GM23338 (cell line): ENCODE results near the gene QKI. TPM values are rescaled to one million over a fixed set of nuclear protein-coding genes. Genes with fewer than 3 reads are reported as not detected.

Experiments used
- ATAC-seq: fragments of 200-7000 bp; cut with Tn5 transposase; 3 replicates; pipeline ENCODE4 v1.9.1; 2020
- DNase-seq: peaks from one replicate; pipeline ENCODE4 v3.0.0-alpha.2; 2015; ENCODE audit warnings: low spot score
- H2AFZ ChIP-seq: fragments of 200-600 bp; sonication (generic); 2 replicates; pipeline ENCODE4 v1.8.0; 2016; ENCODE audit warnings: antibody characterized with exemption, mild to moderate bottlenecking, moderate library complexity
- H3F3A ChIP-seq: fragments of 200-600 bp; sonication (generic); replicated peaks from 2 replicates; pipeline ENCODE4 v1.8.0; 2017; ENCODE audit warnings: antibody characterized with exemption, mixed run types, low read depth
- H3K27ac ChIP-seq: fragments of 200-600 bp; sonication (generic); 2 replicates; pipeline ENCODE4 v1.6.1; 2016; ENCODE audit warnings: low read depth
- H3K27me3 ChIP-seq: fragments of 200-600 bp; sonication (generic); 2 replicates; pipeline ENCODE4 v1.8.0; 2016; ENCODE audit warnings: mild to moderate bottlenecking, mixed run types, moderate library complexity; ENCODE audit not compliant: insufficient read depth
- H3K36me3 ChIP-seq: fragments of 200-600 bp; sonication (generic); 2 replicates; pipeline ENCODE4 v1.8.0; 2016; ENCODE audit warnings: mild to moderate bottlenecking; ENCODE audit not compliant: insufficient read depth
- H3K4me1 ChIP-seq: fragments of 200-600 bp; sonication (generic); 2 replicates; pipeline ENCODE4 v1.8.0; 2016; ENCODE audit warnings: mild to moderate bottlenecking, moderate library complexity; ENCODE audit not compliant: insufficient read depth
- H3K4me2 ChIP-seq: fragments of 200-600 bp; sonication (generic); 2 replicates; pipeline ENCODE4 v1.7.1; 2017; ENCODE audit warnings: mixed run types
- H3K4me3 ChIP-seq: fragments of 200-600 bp; sonication (generic); 2 replicates; pipeline ENCODE4 v1.6.1; 2016; ENCODE audit warnings: mixed run types
- H3K79me2 ChIP-seq: fragments of 200-600 bp; sonication (generic); replicated peaks from 2 replicates; pipeline ENCODE4 v1.8.0; 2017; ENCODE audit warnings: mild to moderate bottlenecking; ENCODE audit not compliant: insufficient read depth
- H3K9me2 ChIP-seq: fragments of 200-600 bp; sonication (generic); 2 replicates; pipeline ENCODE4 v1.8.0; 2017; ENCODE audit not compliant: insufficient read depth
- H4K20me1 ChIP-seq: fragments of 200-600 bp; sonication (generic); replicated peaks from 2 replicates; pipeline ENCODE4 v1.8.0; 2017; ENCODE audit warnings: mild to moderate bottlenecking; ENCODE audit not compliant: insufficient read depth
- H3K27ac Mint-ChIP-seq: 2 replicates; pipeline ENCODE4 v1.8.0; 2020; ENCODE audit warnings: inconsistent platforms, mild to moderate bottlenecking, moderate library complexity, mixed read lengths
- H3K27me3 Mint-ChIP-seq: 3 replicates; pipeline ENCODE4 v1.8.0; 2022; ENCODE audit warnings: low read depth, mild to moderate bottlenecking, moderate library complexity, mixed read lengths, inconsistent platforms; ENCODE audit not compliant: insufficient read depth, poor library complexity
- H3K36me3 Mint-ChIP-seq: 3 replicates; pipeline ENCODE4 v1.8.0; 2021; ENCODE audit warnings: low read depth, mild to moderate bottlenecking, inconsistent platforms, moderate library complexity, mixed read lengths
- H3K4me1 Mint-ChIP-seq: 3 replicates; pipeline ENCODE4 v1.8.0; 2020; ENCODE audit warnings: mild to moderate bottlenecking, inconsistent platforms, mixed read lengths
- H3K4me3 Mint-ChIP-seq: 3 replicates; pipeline ENCODE4 v1.8.0; 2021; ENCODE audit warnings: moderate library complexity, mild to moderate bottlenecking, inconsistent platforms, mixed read lengths
- H3K9me3 Mint-ChIP-seq: 3 replicates; pipeline ENCODE4 v1.8.0; 2020; ENCODE audit warnings: moderate library complexity, mild to moderate bottlenecking, inconsistent platforms, mixed read lengths
- CREB1 ChIP-seq: fragments of 250-450 bp; sonication (Bioruptor Pico); IDR thresholded peaks from 2 replicates; pipeline ENCODE4 v1.5.0; 2020; ENCODE audit warnings: low read depth, mild to moderate bottlenecking, moderate library complexity
- CTCF ChIP-seq, 2 experiments: fragments of 200-600 bp in 1 of 2; sonication (generic) in 1 of 2; conservative IDR thresholded peaks; 2 replicates each; pipeline versions ENCODE4 v1.5.1 to v1.6.1; 2016 to 2017; ENCODE audit warnings: antibody characterized with exemption in 2 of 2, low read depth in 2 of 2, mild to moderate bottlenecking in 2 of 2, moderate library complexity in 1 of 2
- ETS1 ChIP-seq: IDR thresholded peaks from 2 replicates; pipeline ENCODE4 v1.6.1; 2016; ENCODE audit warnings: antibody characterized with exemption
- EZH2 ChIP-seq: fragments of 200-600 bp; sonication (generic); IDR thresholded peaks from one replicate; pipeline ENCODE4 v1.8.0; 2017; ENCODE audit warnings: antibody characterized with exemption, mild to moderate bottlenecking, low read depth; ENCODE audit not compliant: unreplicated experiment
- EZH2phosphoT487 ChIP-seq: fragments of 200-600 bp; sonication (generic); IDR thresholded peaks from one replicate; pipeline ENCODE4 v1.8.1; 2018; ENCODE audit warnings: antibody characterized with exemption; ENCODE audit not compliant: unreplicated experiment
- JUNB ChIP-seq: IDR thresholded peaks from one replicate; pipeline ENCODE4 v1.6.1; 2016; ENCODE audit warnings: antibody characterized with exemption; ENCODE audit not compliant: unreplicated experiment
- NANOG ChIP-seq: IDR thresholded peaks from 2 replicates; pipeline ENCODE4 v1.6.1; 2016; ENCODE audit warnings: antibody characterized with exemption, borderline replicate concordance
- POLR2AphosphoS5 ChIP-seq: IDR thresholded peaks from 2 replicates; pipeline ENCODE4 v1.6.1; 2016; ENCODE audit warnings: antibody characterized with exemption, low read depth
- STAT1 ChIP-seq: IDR thresholded peaks from one replicate; pipeline ENCODE4 v1.6.1; 2016; ENCODE audit warnings: antibody characterized with exemption; ENCODE audit not compliant: unreplicated experiment
- ZNF114 ChIP-seq: fragments of 250-450 bp; sonication (Bioruptor Pico); IDR thresholded peaks from 2 replicates; pipeline ENCODE4 v1.5.0; 2020; ENCODE audit warnings: mild to moderate bottlenecking, moderate library complexity
- ZNF331 ChIP-seq: fragments of 250-450 bp; sonication (Bioruptor Pico); IDR thresholded peaks from 2 replicates; pipeline ENCODE4 v1.5.0; 2020; ENCODE audit warnings: low read depth, mild to moderate bottlenecking, moderate library complexity
- polyA plus RNA-seq: library from polyadenylated mRNA; unstranded; fragments of >200 nt; fragmentation: Nextera tagmentation; extraction: Ambion mirVana; gene quantifications from 2 replicates; pipeline ENCODE4 v1.2.1, GENCODE V29; 2016
- total RNA-seq: library from RNA; depleted of rRNA; stranded (reverse); fragments of >200 nt; shearing (Covaris generic); gene quantifications from 2 replicates; pipeline ENCODE4 v1.2.3, GENCODE V29; 2014
- TF ChIP-seq, protein P1 (sequence below): IDR thresholded peaks from one replicate; pipeline ENCODE4 v1.6.1; 2018; ENCODE audit warnings: antibody characterized with exemption; ENCODE audit not compliant: unreplicated experiment

Gene QKI
- total and polyA plus RNA-seq, 2 experiments from 2014 or later: 60.8 to 159 TPM

DNA sequence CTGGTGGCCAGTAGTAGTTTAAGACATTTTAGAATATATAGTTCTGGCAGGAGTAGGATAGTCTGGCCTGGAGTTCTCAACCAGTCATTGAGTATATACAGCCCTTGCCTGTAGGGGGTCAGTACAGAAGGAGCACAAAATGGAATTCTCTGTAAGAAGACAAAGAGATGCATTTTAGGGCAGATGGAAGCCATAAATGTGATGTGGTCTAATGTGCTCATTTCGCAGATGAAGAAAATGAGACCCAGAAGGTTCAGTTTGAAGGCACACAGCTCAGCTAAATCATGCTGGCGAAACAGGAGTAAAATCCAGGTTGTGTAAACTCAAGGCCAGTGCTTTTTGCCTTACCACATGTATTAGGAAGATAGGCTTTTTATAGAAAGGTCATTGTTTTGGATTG, 29.6 kb downstream of the QKI start:
- H3K79me2 ChIP-seq: peaks cover 100% of the 10 kb centered on the region
- DNase-seq (peak; percentile 31), ATAC-seq (peak; percentile 74)
- no peaks in the 10 kb centered on the region for H3F3A ChIP-seq
- H3K4me1 Mint-ChIP-seq: peaks cover 39% of the 10 kb centered on the region
- TF ChIP-seq POLR2AphosphoS5 (no peak), JUNB (no peak), CREB1 (CRISPR knock-in tag) (no peak), STAT1 (no peak), EZH2phosphoT487 (no peak), ZNF331 (CRISPR knock-in tag) (no peak), CTCF (conservative IDR thresholded peaks at IDR 0.05; ENCODE audit: low read depth in 2 of 2) (no peak), EZH2 (no peak)
- TF ChIP-seq, protein P1, sequence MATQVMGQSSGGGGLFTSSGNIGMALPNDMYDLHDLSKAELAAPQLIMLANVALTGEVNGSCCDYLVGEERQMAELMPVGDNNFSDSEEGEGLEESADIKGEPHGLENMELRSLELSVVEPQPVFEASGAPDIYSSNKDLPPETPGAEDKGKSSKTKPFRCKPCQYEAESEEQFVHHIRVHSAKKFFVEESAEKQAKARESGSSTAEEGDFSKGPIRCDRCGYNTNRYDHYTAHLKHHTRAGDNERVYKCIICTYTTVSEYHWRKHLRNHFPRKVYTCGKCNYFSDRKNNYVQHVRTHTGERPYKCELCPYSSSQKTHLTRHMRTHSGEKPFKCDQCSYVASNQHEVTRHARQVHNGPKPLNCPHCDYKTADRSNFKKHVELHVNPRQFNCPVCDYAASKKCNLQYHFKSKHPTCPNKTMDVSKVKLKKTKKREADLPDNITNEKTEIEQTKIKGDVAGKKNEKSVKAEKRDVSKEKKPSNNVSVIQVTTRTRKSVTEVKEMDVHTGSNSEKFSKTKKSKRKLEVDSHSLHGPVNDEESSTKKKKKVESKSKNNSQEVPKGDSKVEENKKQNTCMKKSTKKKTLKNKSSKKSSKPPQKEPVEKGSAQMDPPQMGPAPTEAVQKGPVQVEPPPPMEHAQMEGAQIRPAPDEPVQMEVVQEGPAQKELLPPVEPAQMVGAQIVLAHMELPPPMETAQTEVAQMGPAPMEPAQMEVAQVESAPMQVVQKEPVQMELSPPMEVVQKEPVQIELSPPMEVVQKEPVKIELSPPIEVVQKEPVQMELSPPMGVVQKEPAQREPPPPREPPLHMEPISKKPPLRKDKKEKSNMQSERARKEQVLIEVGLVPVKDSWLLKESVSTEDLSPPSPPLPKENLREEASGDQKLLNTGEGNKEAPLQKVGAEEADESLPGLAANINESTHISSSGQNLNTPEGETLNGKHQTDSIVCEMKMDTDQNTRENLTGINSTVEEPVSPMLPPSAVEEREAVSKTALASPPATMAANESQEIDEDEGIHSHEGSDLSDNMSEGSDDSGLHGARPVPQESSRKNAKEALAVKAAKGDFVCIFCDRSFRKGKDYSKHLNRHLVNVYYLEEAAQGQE: no peak
- H3K27me3 ChIP-seq: no peaks in the 10 kb centered on the region
- peaks cover 3% of the 10 kb centered on the region; the same call in 1 of the 3 replicates for H3K36me3 Mint-ChIP-seq
- no peaks in the 10 kb centered on the region for H3K9me3 Mint-ChIP-seq
- H3K27ac Mint-ChIP-seq: peak overlapping the region; percentile 11; the same call in 1 of the 2 replicates
- H3K36me3 ChIP-seq: no peaks in the 10 kb centered on the region
- no peak overlapping the region for H3K4me2 ChIP-seq
- H3K4me3 Mint-ChIP-seq: no peak overlapping the region
- no peak overlapping the region for H3K27ac ChIP-seq
- H3K4me1 ChIP-seq: peaks cover 23% of the 10 kb centered on the region
- H3K4me3 ChIP-seq: no peak overlapping the region
- H4K20me1 ChIP-seq: peaks cover 30% of the 10 kb centered on the region
- H3K27me3 Mint-ChIP-seq: peaks cover 8% of the 10 kb centered on the region
- no peaks in the 10 kb centered on the region for H3K9me2 ChIP-seq
- H2AFZ ChIP-seq: no peak overlapping the region

- ATAC-seq: no peak
- Histone ChIP-seq H3K79me2 (peaks cover 100% of the 10 kb centered on the region), H3K4me3 (no peak overlapping the region), H3F3A (no peaks in the 10 kb centered on the region), H3K4me2 (no peak overlapping the region), H3K9me2 (no peaks in the 10 kb centered on the region), H3K27me3 (no peaks in the 10 kb centered on the region), H3K36me3 (no peaks in the 10 kb centered on the region), H3K27ac (no peak overlapping the region), H3K4me1 (peaks cover 15% of the 10 kb centered on the region), H2AFZ (no peak overlapping the region), H4K20me1 (peaks cover 26% of the 10 kb centered on the region)
- H3K4me3 Mint-ChIP-seq: no peak overlapping the region
- H3K4me1 Mint-ChIP-seq: peaks cover 38% of the 10 kb centered on the region
- H3K27ac Mint-ChIP-seq: no peak overlapping the region
- H3K27me3 Mint-ChIP-seq: peaks cover 8% of the 10 kb centered on the region
- no peaks in the 10 kb centered on the region for H3K9me3 Mint-ChIP-seq
- 0 out of 3 replicates have a peak, but pooled peaks cover 3% of the 10 kb centered on the region for H3K36me3 Mint-ChIP-seq
- DNase-seq: no peak
- TF ChIP-seq CREB1 (CRISPR knock-in tag) (no peak), ZNF331 (CRISPR knock-in tag) (no peak), EZH2 (no peak), ETS1 (no peak), POLR2AphosphoS5 (no peak), ZNF114 (CRISPR knock-in tag) (no peak), STAT1 (no peak), NANOG (no peak), EZH2phosphoT487 (no peak), JUNB (no peak)
- TF ChIP-seq, protein P1: no peak
Observed at GRCh38 chr6:163446549-163446948, 32.0 kb downstream of the QKI start.
